Measurements from ENCODE around the gene C17orf67. TPM values are rescaled to one million over a fixed set of nuclear protein-coding genes. Genes with fewer than 3 reads are reported as not detected.

C17orf67 gene
- total and polyA plus RNA-seq, 2 experiments from 2014 or later: 1.0 to 3.7 TPM

GRCh38 chr17:56821847-56822534, 11.7 kb downstream of the C17orf67 start:
- Mint-ChIP-seq H3K9me3 (no peaks in the 10 kb centered on the region), H3K4me3 (no peak overlapping the region), H3K4me1 (peaks cover 6% of the 10 kb centered on the region; the same call in 2 of the 3 replicates), H3K27ac (no peak overlapping the region), H3K27me3 (ENCODE audit: insufficient read depth, low read depth, poor library complexity) (peaks cover 8% of the 10 kb centered on the region), H3K36me3 (ENCODE audit: low read depth) (peaks cover 3% of the 10 kb centered on the region; the same call in 1 of the 3 replicates)
- no peaks in the 10 kb centered on the region for H4K20me1 ChIP-seq (replicated peaks; ENCODE audit: insufficient read depth)
- H2AFZ ChIP-seq: no peak overlapping the region
- no peak overlapping the region for H3K27ac ChIP-seq (ENCODE audit: low read depth)
- DNase-seq (ENCODE audit: low spot score) (no peak), ATAC-seq (no peak)
- H3K27me3 ChIP-seq (ENCODE audit: insufficient read depth): no peaks in the 10 kb centered on the region
- no peaks in the 10 kb centered on the region for H3F3A ChIP-seq (replicated peaks; ENCODE audit: low read depth)
- no peaks in the 10 kb centered on the region for H3K9me2 ChIP-seq (ENCODE audit: insufficient read depth)
- TF ChIP-seq ZNF114 (CRISPR knock-in tag; IDR thresholded peaks at IDR 0.05) (no peak), ZNF331 (CRISPR knock-in tag; IDR thresholded peaks at IDR 0.05; ENCODE audit: low read depth) (no peak), EZH2phosphoT487 (IDR thresholded peaks at IDR 0.05; ENCODE audit: unreplicated experiment) (no peak), STAT1 (IDR thresholded peaks at IDR 0.05; ENCODE audit: unreplicated experiment) (no peak)
- TF ChIP-seq, protein P1, sequence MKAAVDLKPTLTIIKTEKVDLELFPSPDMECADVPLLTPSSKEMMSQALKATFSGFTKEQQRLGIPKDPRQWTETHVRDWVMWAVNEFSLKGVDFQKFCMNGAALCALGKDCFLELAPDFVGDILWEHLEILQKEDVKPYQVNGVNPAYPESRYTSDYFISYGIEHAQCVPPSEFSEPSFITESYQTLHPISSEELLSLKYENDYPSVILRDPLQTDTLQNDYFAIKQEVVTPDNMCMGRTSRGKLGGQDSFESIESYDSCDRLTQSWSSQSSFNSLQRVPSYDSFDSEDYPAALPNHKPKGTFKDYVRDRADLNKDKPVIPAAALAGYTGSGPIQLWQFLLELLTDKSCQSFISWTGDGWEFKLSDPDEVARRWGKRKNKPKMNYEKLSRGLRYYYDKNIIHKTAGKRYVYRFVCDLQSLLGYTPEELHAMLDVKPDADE (IDR thresholded peaks at IDR 0.05): no peak
- no peak overlapping the region for H3K4me3 ChIP-seq
- H3K36me3 ChIP-seq (ENCODE audit: insufficient read depth): no peaks in the 10 kb centered on the region
- no peak overlapping the region for H3K4me2 ChIP-seq
- 0 out of 2 replicates have a peak, but pooled peaks cover 5% of the 10 kb centered on the region for H3K4me1 ChIP-seq (ENCODE audit: insufficient read depth)
- no peaks in the 10 kb centered on the region for H3K79me2 ChIP-seq (replicated peaks; ENCODE audit: insufficient read depth)

DNA sequence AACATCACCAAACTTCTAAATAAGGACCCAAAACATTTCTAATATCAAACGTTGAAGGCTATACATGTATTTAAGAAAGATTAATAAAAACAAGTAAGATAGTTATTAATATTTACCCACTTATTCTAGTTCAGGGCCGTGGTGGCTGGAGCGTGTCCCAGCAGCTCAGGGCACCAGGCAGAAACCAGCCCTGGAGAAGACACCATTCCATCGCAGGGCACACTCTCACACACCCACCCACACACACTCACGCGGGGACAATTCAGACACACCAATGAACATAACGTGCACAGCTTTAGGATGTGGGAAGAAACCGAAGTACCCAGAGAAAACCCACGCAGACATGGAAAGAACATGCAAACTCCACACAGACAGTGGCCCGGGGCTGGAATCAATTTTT, 13.5 kb downstream of the C17orf67 start:
- peaks cover 8% of the 10 kb centered on the region for H3K27me3 Mint-ChIP-seq (ENCODE audit: insufficient read depth, low read depth, poor library complexity)
- no peak for TF ChIP-seq CREB1 (CRISPR knock-in tag; IDR thresholded peaks at IDR 0.05; ENCODE audit: low read depth)
- TF ChIP-seq ZNF462 (CRISPR knock-in tag; IDR thresholded peaks at IDR 0.05): no peak
- TF ChIP-seq ZNF114 (CRISPR knock-in tag; IDR thresholded peaks at IDR 0.05): no peak
- TF ChIP-seq STAT1 (IDR thresholded peaks at IDR 0.05; ENCODE audit: unreplicated experiment): no peak
- no peak for ATAC-seq

More for the DNA sequence above, 13.5 kb downstream of the C17orf67 start:
- H3K9me2 ChIP-seq (ENCODE audit: insufficient read depth): no peaks in the 10 kb centered on the region
- Mint-ChIP-seq H3K4me3 (no peak overlapping the region), H3K4me1 (peaks cover 6% of the 10 kb centered on the region; the same call in 2 of the 3 replicates), H3K9me3 (no peaks in the 10 kb centered on the region), H3K27ac (no peak overlapping the region), H3K36me3 (ENCODE audit: low read depth) (peaks cover 3% of the 10 kb centered on the region; the same call in 1 of the 3 replicates)
- no peak overlapping the region for H3K4me2 ChIP-seq
- H3K27me3 ChIP-seq (ENCODE audit: insufficient read depth): no peaks in the 10 kb centered on the region
- H3K36me3 ChIP-seq (ENCODE audit: insufficient read depth): no peaks in the 10 kb centered on the region
- no peak overlapping the region for H2AFZ ChIP-seq
- no peaks in the 10 kb centered on the region for H3F3A ChIP-seq (replicated peaks; ENCODE audit: low read depth)
- no peaks in the 10 kb centered on the region for H4K20me1 ChIP-seq (replicated peaks; ENCODE audit: insufficient read depth)
- H3K4me1 ChIP-seq (ENCODE audit: insufficient read depth): 0 out of 2 replicates have a peak, but pooled peaks cover 5% of the 10 kb centered on the region
- no peak for DNase-seq (ENCODE audit: low spot score)
- H3K4me3 ChIP-seq: no peak overlapping the region
- H3K27ac ChIP-seq (ENCODE audit: low read depth): no peak overlapping the region
- H3K79me2 ChIP-seq (replicated peaks; ENCODE audit: insufficient read depth): no peaks in the 10 kb centered on the region

Measured in GM23338 (cell line).